Keratinocyte (primary cell): Measurements from ENCODE around the gene XRCC3. TPM values are rescaled to one million over a fixed set of nuclear protein-coding genes. Genes with fewer than 3 reads are reported as not detected.
"Not testable (repeated sequence)": the region's sequence is repeated elsewhere in the genome, so short reads cannot be mapped to it uniquely, and the experiment has no call there.

Experiments used
- DNase-seq: peaks from one replicate; pipeline ENCODE4 v3.0.0-alpha.2; 2011; ENCODE audit warnings: low read depth, missing footprints, low spot score
- FAIRE-seq: peaks from 2 replicates; lab custom pipeline; 2011; peaks lifted over from hg19 to GRCh38; lab: Jason Lieb, UNC
- H2AFZ ChIP-seq: 2 replicates; pipeline ENCODE4 v1.6.0; 2012; ENCODE audit warnings: low read length, control low read depth, inconsistent platforms; ENCODE audit not compliant: control insufficient read depth
- H3K27ac ChIP-seq: 2 replicates; pipeline ENCODE4 v1.5.1; 2011; ENCODE audit warnings: low read length; ENCODE audit not compliant: control insufficient read depth, insufficient read depth
- H3K27me3 ChIP-seq: 3 replicates; pipeline ENCODE4 v1.6.0; 2011; ENCODE audit warnings: low read length; ENCODE audit not compliant: control insufficient read depth, insufficient read depth; ENCODE audit errors: extremely low read depth
- H3K36me3 ChIP-seq, 2 experiments: 2 replicates in 1 of 2; 3 replicates in 1 of 2; pipeline ENCODE4 v1.5.1; 2011; ENCODE audit warnings: low read length in 2 of 2, mild to moderate bottlenecking in 1 of 2; ENCODE audit not compliant: control insufficient read depth in 2 of 2, insufficient read depth in 2 of 2; ENCODE audit errors: extremely low read depth in 1 of 2
- H3K4me1 ChIP-seq: 3 replicates; pipeline ENCODE4 v1.5.1; 2011; ENCODE audit warnings: low read length; ENCODE audit not compliant: control insufficient read depth, insufficient read depth; ENCODE audit errors: extremely low read depth
- H3K4me2 ChIP-seq: 3 replicates; pipeline ENCODE4 v1.6.0; 2011; ENCODE audit warnings: low read depth, low read length; ENCODE audit not compliant: control insufficient read depth, insufficient read depth; ENCODE audit errors: extremely low read depth
- H3K4me3 ChIP-seq, 3 experiments: fragments of 200-600 bp in 1 of 3; sonication (generic) in 1 of 3; 2 replicates in 2 of 3; 3 replicates in 1 of 3; pipeline ENCODE4 v1.5.1; 2011 to 2016; ENCODE audit warnings: low read length in 3 of 3, mild to moderate bottlenecking in 3 of 3, control low read depth in 2 of 3, inconsistent platforms in 1 of 3, low read depth in 1 of 3, mixed read lengths in 1 of 3, mixed run types in 1 of 3, moderate library complexity in 1 of 3; ENCODE audit not compliant: control insufficient read depth in 2 of 3, insufficient read depth in 2 of 3; ENCODE audit errors: extremely low read depth in 1 of 3
- H3K79me2 ChIP-seq: 2 replicates; pipeline ENCODE4 v1.6.0; 2012; ENCODE audit warnings: low read length; ENCODE audit not compliant: control insufficient read depth, insufficient read depth
- H3K9ac ChIP-seq: 3 replicates; pipeline ENCODE4 v1.6.0; 2011; ENCODE audit warnings: low read length; ENCODE audit not compliant: control insufficient read depth, insufficient read depth; ENCODE audit errors: extremely low read depth
- H3K9me1 ChIP-seq: 3 replicates; pipeline ENCODE4 v1.6.0; 2011; ENCODE audit warnings: low read length; ENCODE audit not compliant: control insufficient read depth, insufficient read depth; ENCODE audit errors: extremely low read depth
- H3K9me3 ChIP-seq: 2 replicates; pipeline ENCODE4 v1.5.1; 2012; ENCODE audit warnings: low read depth, low read length; ENCODE audit not compliant: control insufficient read depth
- H4K20me1 ChIP-seq: 3 replicates; pipeline ENCODE4 v1.6.0; 2011; ENCODE audit warnings: low read length; ENCODE audit not compliant: control insufficient read depth, insufficient read depth; ENCODE audit errors: extremely low read depth
- CTCF ChIP-seq, 3 experiments: IDR thresholded peaks in 1 of 3; conservative IDR thresholded peaks in 1 of 3; optimal IDR thresholded peaks in 1 of 3; 2 replicates in 2 of 3; 3 replicates in 1 of 3; pipeline versions ENCODE3 to v1.5.1; 2011; ENCODE audit warnings: low read length in 3 of 3, mild to moderate bottlenecking in 3 of 3, moderate library complexity in 2 of 3, control low read depth in 1 of 3, inconsistent platforms in 1 of 3; ENCODE audit not compliant: insufficient read depth in 2 of 3; ENCODE audit errors: extremely low read depth in 1 of 3
- EZH2 ChIP-seq: IDR thresholded peaks from one replicate; pipeline ENCODE4 v1.6.1; 2012; ENCODE audit warnings: inconsistent platforms, mild to moderate bottlenecking, low read length, moderate library complexity
- dilution Hi-C: fragments of 300-500 bp; cut with MboI; formaldehyde crosslinking; loops from one replicate; pipeline ENCODE4 v1.7.0; 2020; ENCODE audit warnings: low sequenced_read_pairs; ENCODE audit not compliant: extremely low pct_ligation_motif_present
- polyA plus RNA-seq, 5 experiments: library from polyadenylated mRNA; depleted of rRNA in 3 of 5; stranded (reverse) in 3 of 5; stranded (forward) in 1 of 5; unstranded in 1 of 5; fragments of >200 nt; gene quantifications; 1 replicate in 1 of 5; 2 replicates in 3 of 5; 3 replicates in 1 of 5; pipeline versions ENCODE4 v1.2.1 to v1.2.3, GENCODE V29; 2011 to 2012; ENCODE audit warnings: missing spikeins in 2 of 5, low read depth in 1 of 5, low replicate concordance in 1 of 5

XRCC3 gene
- polyA plus RNA-seq, 1 donor (not counting 4 experiments of a cell fraction or from before 2014, with no cell fraction given), result 21.0 TPM

- Histone ChIP-seq H2AFZ (no peak overlapping the region), H3K9ac (peak overlapping the region; percentile 24), H3K4me2 (no peak overlapping the region), H3K4me1 (peaks cover 26% of the 10 kb centered on the region), H4K20me1 (peaks cover 26% of the 10 kb centered on the region), H3K9me3 (no peaks in the 10 kb centered on the region), H3K36me3 (peaks cover 20 to 40% of the 10 kb centered on the region in 2 experiments), H3K27me3 (no peaks in the 10 kb centered on the region), H3K27ac (peak overlapping the region; percentile 28), H3K79me2 (peaks cover 14% of the 10 kb centered on the region), H3K9me1 (no peaks in the 10 kb centered on the region), H3K4me3 (no peak overlapping the region)
- dilution Hi-C loops, result no loop called here
- FAIRE-seq (no peak), DNase-seq (no peak)
- TF ChIP-seq CTCF (optimal IDR thresholded peaks at IDR 0.05 in 1 of 3, IDR thresholded peaks at IDR 0.05 in 1 of 3, conservative IDR thresholded peaks at IDR 0.05 in 1 of 3; ENCODE audit: extremely low read depth in 1 of 3, insufficient read depth in 2 of 3, low read length in 3 of 3) (no peak), EZH2 (no peak)
Observed at GRCh38 chr14:103692871-103693270, 22.4 kb downstream of the XRCC3 start.

- TF ChIP-seq CTCF (optimal IDR thresholded peaks at IDR 0.05 in 1 of 3, IDR thresholded peaks at IDR 0.05 in 1 of 3, conservative IDR thresholded peaks at IDR 0.05 in 1 of 3; ENCODE audit: extremely low read depth in 1 of 3, insufficient read depth in 2 of 3, low read length in 3 of 3) (no peak), EZH2 (no peak)
- DNase-seq (no peak), FAIRE-seq (no peak)
- Histone ChIP-seq H3K4me1 (peaks cover 26% of the 10 kb centered on the region), H3K9ac (no peak overlapping the region), H3K9me1 (no peaks in the 10 kb centered on the region), H3K27me3 (no peaks in the 10 kb centered on the region), H3K4me2 (no peak overlapping the region), H3K9me3 (no peaks in the 10 kb centered on the region), H2AFZ (no peak overlapping the region), H3K27ac (no peak overlapping the region), H3K36me3 (peaks cover 21 to 40% of the 10 kb centered on the region in 2 experiments), H3K79me2 (peaks cover 14% of the 10 kb centered on the region), H3K4me3 (no peak overlapping the region), H4K20me1 (peaks cover 28% of the 10 kb centered on the region)
- dilution Hi-C loops, result no loop called here
Observed at GRCh38 chr14:103692159-103692558, 23.1 kb downstream of the XRCC3 start.

GRCh38 chr14:103691655-103692054 lies 23.6 kb downstream of the XRCC3 start:
- peaks cover 23 to 36% of the 10 kb centered on the region in 2 experiments for H3K36me3 ChIP-seq

More at GRCh38 chr14:103691655-103692054, 23.6 kb downstream of the XRCC3 start:
- H2AFZ ChIP-seq, dilution Hi-C loops, H3K9me3 ChIP-seq, H3K4me3 ChIP-seq, H3K27ac ChIP-seq, FAIRE-seq, H3K27me3 ChIP-seq, H3K4me2 ChIP-seq, DNase-seq, H3K9me1 ChIP-seq, H3K9ac ChIP-seq: not testable (repeated sequence)
- peaks cover 12% of the 10 kb centered on the region for H3K79me2 ChIP-seq
- H3K4me1 ChIP-seq, result peaks cover 25% of the 10 kb centered on the region
- H4K20me1 ChIP-seq, result peaks cover 24% of the 10 kb centered on the region
